ENCODE measurements around the gene BMP7. TPM values are rescaled to one million over a fixed set of nuclear protein-coding genes. Genes with fewer than 3 reads are reported as not detected.

BMP7 gene
- 4.6 TPM for polyA plus RNA-seq (ENCODE audit: insufficient read length)

DNA sequence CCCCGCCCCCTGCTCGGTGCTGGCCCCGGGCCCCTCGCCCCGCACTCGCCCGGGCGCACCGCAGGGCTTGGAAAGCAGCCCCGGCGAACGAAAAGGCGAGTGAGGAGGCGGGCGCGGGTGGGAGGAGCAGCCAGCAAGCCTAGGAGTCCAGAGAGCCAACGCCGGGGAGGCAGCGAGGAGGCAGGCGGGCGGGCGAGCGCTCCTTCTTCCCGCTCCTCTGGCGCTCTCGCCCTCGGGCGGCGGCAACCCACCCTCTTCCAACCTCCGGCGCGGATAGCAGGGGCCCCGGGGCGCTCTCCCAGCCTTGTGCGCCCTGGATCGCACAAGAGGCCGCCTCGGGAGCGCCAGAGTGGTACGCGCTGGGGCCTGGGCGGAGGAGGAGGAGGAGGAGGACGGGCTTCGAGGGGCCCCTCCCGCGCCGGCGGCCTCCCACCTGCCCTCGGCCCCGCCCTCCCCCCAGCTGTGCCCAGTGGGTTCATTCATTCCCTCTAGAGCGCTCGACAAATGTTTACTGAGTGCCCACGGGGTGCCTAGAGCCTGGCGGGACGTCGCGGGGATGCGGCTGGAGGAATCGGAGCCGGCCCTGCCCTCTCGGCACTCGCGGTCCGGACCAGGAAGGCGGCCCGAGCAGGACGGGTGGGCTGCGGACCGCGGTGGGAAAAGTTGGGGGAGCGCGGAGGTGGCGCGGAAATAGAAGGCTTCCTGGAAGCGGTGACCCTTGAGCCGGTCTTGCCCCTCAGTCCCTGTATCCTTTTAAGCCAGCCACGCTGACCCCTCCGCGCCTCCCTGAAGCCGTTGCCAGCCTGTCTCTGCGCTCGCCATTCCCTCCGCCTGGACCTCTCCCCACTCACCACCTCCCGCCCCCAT, at the start of gene BMP7:
BMP7 (minus strand) TSS at position 351 of the 867 bp plus-strand sequence. CDS start 519 bp downstream, outside the sequence.
- DNase-seq, result no peak

DNA sequence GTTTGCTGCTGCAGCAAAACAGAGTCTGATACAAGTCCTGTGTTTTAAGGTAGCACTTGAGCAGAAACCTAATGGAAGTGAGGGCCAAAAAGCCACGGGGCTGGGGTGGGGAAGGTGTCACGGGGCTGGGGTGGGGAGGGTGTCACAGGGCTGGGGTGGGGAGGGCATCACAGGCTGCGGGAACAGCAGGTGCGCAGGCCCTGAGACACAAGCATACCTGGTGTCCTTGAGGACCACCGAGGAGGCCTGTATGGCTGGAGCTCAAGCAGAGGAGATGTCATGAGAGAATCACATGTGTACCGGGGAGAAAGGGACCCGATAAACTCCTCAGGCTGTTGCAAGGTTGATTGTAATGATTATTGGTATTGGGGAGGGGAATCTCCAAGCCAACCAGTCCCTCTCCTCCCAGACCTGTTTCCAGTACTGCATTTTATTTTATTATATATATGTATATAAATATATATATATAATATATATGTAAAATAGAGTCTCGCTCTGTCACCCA, 49.6 kb upstream of the BMP7 start:
- DNase-seq, result no peak

DNA sequence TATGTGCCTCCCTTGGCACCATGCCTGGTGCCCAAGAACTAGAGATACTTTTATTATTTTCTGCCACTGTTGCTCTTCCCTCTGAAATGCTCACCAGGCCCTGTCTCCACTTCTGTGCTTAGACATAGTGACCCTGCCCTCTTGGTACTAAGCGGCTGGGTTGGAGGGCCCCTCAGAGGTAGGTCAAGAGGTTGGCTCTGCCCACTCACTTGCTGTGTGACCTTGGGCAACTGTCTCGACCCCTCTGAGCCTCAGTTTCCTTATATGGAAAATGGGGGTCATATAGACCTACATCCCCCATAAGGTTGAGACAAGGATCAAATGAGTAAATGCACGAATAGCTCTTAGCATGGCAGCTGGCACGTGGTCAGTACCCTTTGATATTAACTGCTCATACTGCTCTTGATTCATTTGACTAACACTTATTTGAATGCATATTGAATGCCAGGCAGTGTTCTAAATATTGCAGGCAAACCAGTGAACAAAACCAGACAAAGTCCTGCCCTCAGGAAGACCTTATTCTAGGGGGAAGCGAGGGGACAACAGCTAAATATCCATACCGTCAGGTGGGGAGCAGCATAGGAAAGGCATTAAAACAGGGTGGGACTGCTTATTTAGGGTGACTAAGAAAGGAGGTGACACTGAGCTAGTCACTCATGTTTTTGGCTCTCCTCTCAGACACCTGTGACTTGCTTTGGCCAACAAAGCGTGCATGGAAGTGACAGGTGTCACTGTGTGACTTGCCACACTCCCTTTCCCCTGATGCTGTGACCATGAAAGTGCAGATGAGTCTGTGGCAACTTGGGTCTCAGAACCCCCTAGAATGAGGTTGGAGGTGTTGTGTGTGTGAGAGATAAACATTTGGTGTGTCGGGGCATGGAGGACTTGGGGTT, 48.9 kb upstream of the BMP7 start:
- no peak for DNase-seq

DNA sequence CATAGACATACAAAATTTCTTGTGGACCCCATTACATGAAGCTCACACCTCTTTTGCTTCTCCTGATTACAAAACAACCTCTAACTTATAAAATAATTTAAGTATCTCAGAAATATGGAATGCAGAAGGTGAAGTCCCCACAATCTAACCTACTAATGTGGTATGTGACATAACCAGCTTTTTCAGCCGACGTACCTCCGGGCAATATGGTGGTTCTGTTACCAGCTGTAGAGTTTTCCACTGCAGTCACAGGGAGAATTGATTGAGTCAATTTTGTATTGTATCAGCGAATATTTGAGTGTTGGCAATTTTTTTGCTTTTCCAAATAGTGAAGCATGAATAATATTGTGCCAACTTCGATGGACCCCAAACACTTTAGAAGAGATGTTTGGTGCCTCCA, 47.5 kb upstream of the BMP7 start:
- no peak for DNase-seq

GRCh38 chr20:57313230-57313629, 46.8 kb upstream of the BMP7 start:
- DNase-seq, result no peak

DNA sequence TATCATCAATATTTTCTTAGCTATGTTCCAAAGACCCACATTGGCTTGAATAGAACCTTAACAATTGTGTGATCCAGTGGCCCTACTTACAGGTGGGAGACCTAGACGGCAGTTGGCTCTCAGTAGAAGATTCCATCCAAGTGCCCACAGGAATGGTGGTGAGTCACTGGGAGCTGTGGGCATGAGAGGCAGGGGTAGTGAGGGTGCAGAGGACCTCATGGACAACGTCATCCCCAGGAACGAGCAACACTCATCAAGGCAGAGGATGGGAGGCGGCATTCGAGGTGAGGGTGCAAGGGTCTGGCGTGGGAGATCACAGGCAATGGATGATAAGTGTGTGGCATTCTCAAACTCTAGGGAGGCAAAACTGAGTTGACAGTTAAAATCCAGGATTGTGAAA, 45.7 kb upstream of the BMP7 start:
- no peak for DNase-seq

GRCh38 chr20:57310821-57311514, 44.5 kb upstream of the BMP7 start:
- DNase-seq, result no peak

- DNase-seq, result no peak
Observed at GRCh38 chr20:57309544-57310115, 43.2 kb upstream of the BMP7 start.

DNA sequence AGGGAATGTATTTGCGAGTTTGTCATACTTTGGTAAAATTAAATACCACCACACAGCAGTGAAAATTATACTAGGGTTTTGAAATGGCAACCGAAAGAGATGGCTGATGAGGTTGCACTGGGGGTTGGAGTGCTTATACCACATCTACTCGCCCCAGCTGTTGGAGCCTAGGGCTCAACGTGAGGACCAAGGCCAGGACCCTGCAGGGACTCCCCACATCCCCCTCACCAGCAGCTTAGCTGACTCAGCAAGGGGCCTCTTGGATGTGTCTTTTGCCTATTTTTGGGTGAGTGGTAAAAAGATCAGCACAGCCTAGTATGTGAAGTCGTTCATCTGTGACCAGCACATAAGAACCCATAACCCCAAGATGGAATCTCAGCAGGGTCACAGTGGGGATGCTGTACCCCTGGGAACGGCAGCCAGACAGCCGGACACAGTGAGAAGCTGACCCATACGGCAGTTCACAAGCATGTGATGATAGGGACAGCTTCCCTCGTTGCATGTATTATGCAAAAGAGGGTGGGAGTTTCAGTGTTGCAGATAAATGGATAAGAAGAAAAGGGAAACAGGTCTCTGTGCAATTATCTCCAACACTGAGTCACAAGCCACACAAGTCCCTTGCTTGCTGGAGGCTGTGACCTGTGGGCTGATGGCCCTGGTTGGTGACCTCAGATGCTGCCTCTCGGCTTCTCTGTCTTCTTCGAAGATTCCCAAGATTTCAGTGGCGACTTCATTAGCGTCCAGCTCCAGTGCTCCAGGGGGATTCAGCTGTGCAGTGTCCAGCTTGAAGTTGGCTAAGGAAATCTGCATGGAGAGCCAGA, 42.2 kb upstream of the BMP7 start:
- peak; percentile 26 for DNase-seq

GRCh38 chr20:57306747-57307146, 40.3 kb upstream of the BMP7 start:
- DNase-seq, result no peak

- DNase-seq, result no peak
Observed at GRCh38 chr20:57301026-57301425, 34.6 kb upstream of the BMP7 start.

- no peak for DNase-seq
Observed at GRCh38 chr20:57298457-57298856, 32.0 kb upstream of the BMP7 start.

DNA sequence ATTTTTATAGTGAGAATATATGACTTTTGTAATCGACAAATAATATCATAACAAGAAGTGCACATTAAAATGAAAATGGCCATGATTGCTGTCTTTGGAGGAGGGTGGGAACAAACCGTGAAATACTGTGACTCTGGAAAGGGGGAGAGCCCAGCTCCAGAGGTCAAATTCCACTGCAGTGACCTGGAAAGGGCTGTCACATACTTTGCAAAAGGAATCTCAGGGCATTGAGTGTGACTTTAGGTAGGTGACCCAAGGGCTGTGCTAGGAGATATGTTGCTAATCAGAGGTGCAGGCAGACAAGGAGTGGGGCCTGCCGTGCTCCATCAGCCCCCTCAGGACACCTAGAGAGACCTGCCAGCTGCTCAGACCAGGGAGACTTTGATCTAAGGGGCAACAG, 28.1 kb upstream of the BMP7 start:
- no peak for DNase-seq

DNA sequence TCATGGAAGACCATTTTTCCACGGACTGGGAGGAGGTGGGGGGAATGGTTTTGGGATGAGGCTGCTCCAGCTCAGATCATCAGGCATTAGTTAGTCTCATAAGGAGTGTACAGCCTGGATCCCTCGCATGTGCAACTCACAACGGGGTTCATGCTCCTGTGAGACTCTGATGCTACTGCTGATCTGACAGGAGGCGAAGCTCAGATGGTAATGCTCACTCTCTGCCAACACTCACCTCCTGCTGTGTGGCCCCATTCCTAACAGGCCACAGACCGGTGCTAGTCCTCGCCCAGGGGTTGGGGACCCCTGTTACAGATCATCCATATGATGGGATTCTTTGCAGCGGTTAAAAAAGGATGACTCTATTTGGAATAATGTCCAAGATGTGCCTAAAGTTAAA, 27.6 kb upstream of the BMP7 start:
- DNase-seq, result no peak

DNA sequence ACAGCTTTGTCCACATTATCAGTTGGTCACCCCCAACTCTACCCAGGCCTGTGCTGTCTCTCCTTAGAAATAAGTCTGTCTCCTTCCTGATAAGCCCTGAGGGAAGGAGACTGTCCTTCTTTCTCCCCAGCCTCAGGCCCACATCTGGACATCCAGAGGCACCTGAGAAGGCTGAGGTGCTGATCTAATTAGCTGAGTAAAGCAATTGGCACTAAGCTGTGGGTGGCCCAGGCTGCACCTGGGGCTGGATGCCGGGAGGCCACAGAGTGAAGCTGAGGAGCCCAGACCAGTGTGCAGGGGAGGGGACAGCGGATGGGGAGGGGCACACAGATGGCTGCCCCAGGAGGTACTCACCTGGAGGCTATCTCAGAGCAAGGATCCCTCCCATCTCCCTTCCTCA, 26.2 kb upstream of the BMP7 start:
- no peak for DNase-seq

GRCh38 chr20:57291694-57292093, 25.3 kb upstream of the BMP7 start:
- DNase-seq, result no peak

GRCh38 chr20:57291003-57291402, 24.6 kb upstream of the BMP7 start:
- no peak for DNase-seq

DNA sequence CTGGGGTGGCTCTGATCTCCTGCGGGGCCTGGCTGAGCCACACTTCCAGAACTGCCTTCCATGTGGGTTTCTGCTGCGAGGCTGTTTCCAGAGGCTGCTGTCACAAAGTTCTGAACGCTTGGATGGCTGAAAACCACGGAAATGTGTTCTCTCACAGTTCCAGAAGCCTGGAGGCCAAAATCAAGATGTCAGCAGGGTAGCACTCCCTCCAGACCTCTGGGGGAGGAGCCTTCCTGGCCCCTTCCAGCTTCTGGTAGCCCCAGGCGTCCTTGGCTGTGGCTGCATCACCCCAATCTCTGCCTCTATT, 23.7 kb upstream of the BMP7 start:
- DNase-seq, result no peak

- no peak for DNase-seq
Observed at GRCh38 chr20:57289391-57290177, 23.1 kb upstream of the BMP7 start.

GRCh38 chr20:57288651-57289277, 22.3 kb upstream of the BMP7 start:
- DNase-seq, result no peak

Data from hindlimb muscle (tissue), 1 donor.